NAMALWA (cell line): Measurements from ENCODE around the gene CCDC38.

ENCODE experiments used
- DNase-seq: peaks from one replicate; pipeline ENCODE4 v3.0.0-alpha.2; 2015; ENCODE audit warnings: low spot score

CCDC38 gene

DNA sequence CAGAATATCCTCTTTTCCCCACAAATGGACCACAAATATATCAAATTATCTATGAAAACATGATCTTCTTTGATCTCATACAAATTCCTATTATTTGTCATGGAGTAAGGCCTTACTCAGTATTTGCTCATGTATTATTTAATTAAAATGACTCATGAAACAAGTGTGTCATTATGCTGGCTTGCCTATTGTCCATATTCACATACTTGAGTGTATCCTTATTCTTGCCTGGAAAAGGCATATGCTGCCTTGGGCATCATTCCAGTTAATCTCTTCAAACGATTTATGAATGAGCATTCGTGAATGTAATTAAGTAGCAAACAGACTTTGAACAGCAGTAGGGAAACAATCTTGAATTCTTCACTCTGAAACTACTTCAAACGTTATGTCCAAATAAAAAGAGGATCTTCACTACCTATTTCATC is 106.2 kb downstream of the CCDC38 start:
- no peak for DNase-seq

DNA sequence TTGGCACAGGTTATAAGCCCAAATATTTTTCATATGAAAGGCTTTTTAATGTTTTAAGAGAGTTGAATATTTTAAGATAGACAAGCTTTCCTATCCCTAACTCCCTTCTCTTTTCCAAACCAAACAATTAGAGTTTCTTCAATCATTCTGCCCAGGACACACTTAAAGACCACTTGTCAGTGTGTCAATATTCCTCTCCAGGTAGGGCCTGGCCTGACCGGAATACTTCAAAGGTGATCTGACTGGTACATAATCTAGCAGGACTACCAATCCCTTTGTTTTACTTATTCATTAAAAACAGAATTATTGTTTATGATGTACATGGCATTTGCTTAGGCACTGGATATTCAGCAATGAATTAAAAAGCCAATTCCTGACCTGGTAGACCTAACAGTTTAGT is 107.8 kb downstream of the CCDC38 start:
- no peak for DNase-seq

DNA sequence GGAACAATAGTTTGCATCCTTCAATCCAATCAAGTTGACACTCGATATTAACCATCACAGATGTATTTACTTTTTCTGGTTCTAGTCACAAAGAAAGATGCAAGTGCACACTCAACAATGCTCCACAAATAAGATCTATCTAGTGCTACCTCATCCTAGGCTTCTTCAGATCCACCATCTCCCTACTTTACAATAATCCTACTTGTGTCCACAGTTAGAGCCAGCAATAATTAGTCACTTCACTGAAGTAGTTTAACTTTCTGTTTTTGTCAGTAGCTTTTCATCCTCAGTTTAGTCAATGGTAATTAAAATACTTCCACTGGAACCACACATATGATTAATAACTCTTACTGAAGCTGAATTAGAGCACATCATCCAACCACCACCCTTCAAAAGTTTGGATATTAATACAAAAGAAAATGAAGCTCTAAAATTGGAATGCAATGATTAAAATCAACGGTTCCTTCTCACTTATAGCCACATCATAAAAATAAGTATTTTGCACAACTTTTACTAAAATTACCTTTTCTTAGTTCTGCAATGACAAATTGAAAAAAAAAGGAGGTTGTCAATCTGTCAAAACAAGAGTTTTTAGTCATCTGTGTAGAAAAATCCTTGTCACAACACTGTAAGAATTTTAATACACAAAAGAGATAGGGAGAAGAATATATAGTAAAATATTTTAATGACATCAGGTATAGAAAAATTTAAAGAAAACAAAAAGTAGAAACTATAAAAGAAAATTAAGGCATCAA is 111.9 kb downstream of the CCDC38 start:
- no peak for DNase-seq

DNA sequence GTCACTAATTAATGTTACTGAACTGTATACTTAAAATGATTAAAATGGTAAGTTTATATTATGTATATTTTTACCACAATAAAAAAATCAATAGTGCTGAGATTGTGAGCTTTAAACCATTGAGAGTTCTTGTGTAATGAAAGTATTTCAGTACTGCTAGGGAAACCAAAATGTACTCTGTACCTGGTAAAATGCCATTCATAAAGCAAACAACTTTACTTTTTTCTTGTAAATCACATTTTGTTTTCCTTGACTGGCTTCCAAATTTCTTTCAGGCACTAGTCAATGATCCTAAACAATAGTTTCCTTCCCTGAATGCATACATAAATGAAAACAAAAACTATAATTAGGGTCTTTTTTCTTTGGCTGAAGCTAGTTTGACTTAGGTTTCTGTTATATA is 113.0 kb downstream of the CCDC38 start:
- no peak for DNase-seq

DNA sequence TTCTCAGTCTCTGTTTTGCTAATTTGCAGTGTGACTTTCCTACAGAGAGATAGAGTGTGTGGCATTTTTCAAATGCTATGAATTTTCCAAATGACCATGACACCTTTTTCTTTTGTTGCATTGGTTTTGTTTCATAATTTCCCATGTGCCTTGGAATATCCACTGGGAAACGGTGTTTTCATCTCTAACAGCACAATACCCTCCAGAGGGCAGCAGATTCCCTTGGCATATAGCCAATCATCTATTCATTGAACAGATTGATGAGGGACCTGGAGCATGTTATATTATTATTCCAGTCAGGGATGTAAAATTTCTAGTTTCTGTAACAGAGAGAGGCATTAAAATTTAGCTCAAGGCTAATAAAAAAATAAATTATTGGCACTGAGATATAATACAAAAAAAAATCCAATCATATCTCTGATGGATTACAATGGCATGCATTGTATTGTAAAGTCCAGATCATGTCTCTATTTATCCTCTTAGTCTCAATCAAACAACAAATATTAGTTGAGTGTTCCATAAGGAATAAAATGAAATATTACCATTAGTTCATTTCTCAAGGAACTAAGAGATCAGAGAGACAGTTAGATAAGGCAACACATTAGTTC is 122.2 kb downstream of the CCDC38 start:
- DNase-seq = peak; percentile 23
